Spleen (tissue), 11 donors: ENCODE results near the gene COL26A1. TPM values are rescaled to one million over a fixed set of nuclear protein-coding genes. Genes with fewer than 3 reads are reported as not detected.

Experiments
- DNase-seq: peaks from one replicate; pipeline ENCODE4 v3.0.0-alpha.2; 2020
- H3K27ac ChIP-seq, 8 donors: fragments of 200-600 bp; sonication (generic) in 7 of 8; 1 replicate in 4 of 8; 2 replicates in 4 of 8; pipeline versions ENCODE4 v1.5.0 to v1.8.0; 2016 to 2021; ENCODE audit warnings: inconsistent platforms in 4 of 8, mild to moderate bottlenecking in 4 of 8, moderate library complexity in 1 of 8
- H3K27me3 ChIP-seq, 7 donors: fragments of 200-600 bp; sonication (generic) in 6 of 7; replicated peaks in 1 of 7; 1 replicate in 4 of 7; 2 replicates in 3 of 7; pipeline versions ENCODE4 v1.5.0 to v1.8.0; 2016 to 2021; ENCODE audit warnings: inconsistent platforms in 3 of 7, mild to moderate bottlenecking in 1 of 7
- H3K36me3 ChIP-seq, 6 donors: fragments of 200-600 bp; sonication (generic) in 5 of 6; 1 replicate in 4 of 6; 2 replicates in 2 of 6; pipeline versions ENCODE4 v1.5.0 to v1.8.0; 2016 to 2021; ENCODE audit warnings: inconsistent platforms in 2 of 6
- H3K4me1 ChIP-seq, 6 donors: fragments of 200-600 bp; sonication (generic) in 5 of 6; 1 replicate in 3 of 6; 2 replicates in 3 of 6; pipeline versions ENCODE4 v1.5.0 to v1.8.0; 2016 to 2021; ENCODE audit warnings: inconsistent platforms in 3 of 6
- H3K4me3 ChIP-seq, 8 donors: fragments of 200-600 bp; sonication (generic) in 7 of 8; 1 replicate in 4 of 8; 2 replicates in 4 of 8; pipeline versions ENCODE4 v1.5.0 to v1.8.0; 2016 to 2021; ENCODE audit warnings: inconsistent platforms in 4 of 8, mild to moderate bottlenecking in 4 of 8, moderate library complexity in 2 of 8
- H3K9me3 ChIP-seq, 8 donors: fragments of 200-600 bp; sonication (generic) in 7 of 8; 1 replicate in 4 of 8; 2 replicates in 4 of 8; pipeline versions ENCODE4 v1.5.0 to v1.8.0; 2016 to 2021; ENCODE audit warnings: inconsistent platforms in 4 of 8
- CTCF ChIP-seq, 11 experiments: fragments of 200-600 bp in 7 of 11; fragments of 450-650 bp in 4 of 11; sonication (generic) in 4 of 11; IDR thresholded peaks in 8 of 11; conservative IDR thresholded peaks in 3 of 11; 1 replicate in 7 of 11; 2 replicates in 4 of 11; pipeline versions ENCODE4 v1.4.0 to v1.8.0; 2016 to 2021; ENCODE audit warnings: antibody characterized with exemption in 11 of 11, inconsistent platforms in 4 of 11, mild to moderate bottlenecking in 1 of 11
- POLR2A ChIP-seq, 3 donors: fragments of 450-650 bp; IDR thresholded peaks; one replicate each; pipeline ENCODE4 v1.5.1; 2017; ENCODE audit warnings: antibody characterized with exemption in 3 of 3, mild to moderate bottlenecking in 1 of 3
- POLR2AphosphoS5 ChIP-seq, 3 donors: sonication (generic); formaldehyde crosslinking; IDR thresholded peaks; one replicate each; pipeline ENCODE4 v1.5.1; 2017; ENCODE audit warnings: antibody characterized with exemption in 3 of 3
- WGBS, 5 donors: extraction: QIAGEN DNeasy Blood & Tissue Kit in 3 of 5; methylation state at CpG; one replicate each; pipeline versions ENCODE4 v1.1.5 to v1.1.7; 2013 to 2018; 5-methylcytosine and 5-hydroxymethylcytosine counted together
- intact Hi-C: fragments of 100-400 bp; cut with DNase I; formaldehyde crosslinking; loops from one replicate; pipeline ENCODE4 v1.15.0; 2023; ENCODE audit warnings: low total_unique reads
- polyA plus RNA-seq, 3 donors: library from polyadenylated mRNA; stranded (reverse); fragments of 200-250 nt; gene quantifications; one replicate each; pipeline ENCODE4 v1.2.1, GENCODE V29; 2013
- total RNA-seq, 7 donors: library from RNA; depleted of rRNA in 3 of 7; stranded (reverse); fragments of >200 nt in 3 of 7; fragmentation: NEBNext Ultra II Directional in 4 of 7; extraction: Animal tissue kit (Norgen Biotek cat#: 25700) in 4 of 7; gene quantifications; one replicate each; pipeline versions ENCODE4 v1.1.0 to v1.2.1, GENCODE V29; 2016 to 2021
- donor health status: healthy with polysubstance abuse.
- donor health status: DM: no; HTN: no; CAD: no; lungs with moderate emphysema.
- donor health status: DM: no; HTN: no; CAD: no.
- donor health status: Bipolar disorder and iron deficiency.
- donor health status: healthy.
- donor health status: DM: no; HTN: no; CAD: no.
- donor health status: DM: yes; HTN: yes; CAD: no.

Gene COL26A1
- total and polyA plus RNA-seq, 10 donors, result 0.15 to 0.32 (median 0.22) TPM; not detected in 4

GRCh38 chr7:101419831-101420230 is 57.2 kb downstream of the COL26A1 start:
- no peak for DNase-seq
- intact Hi-C loops, result no loop called here
- H3K9me3 ChIP-seq, result no peaks in the 10 kb centered on the region
- H3K4me1 ChIP-seq, result no peaks in the 10 kb centered on the region
- 91 to 100% (median 92%) methylated on average over 3 to 16 of the region's 16 CpGs for WGBS, 5 donors
- no peaks in the 10 kb centered on the region for H3K36me3 ChIP-seq
- peaks cover 0 to 38% (median 0%) of the 10 kb centered on the region in 7 donors for H3K27me3 ChIP-seq
- H3K4me3 ChIP-seq, result no peak overlapping the region
- TF ChIP-seq POLR2A (IDR thresholded peaks at IDR 0.05) (no peak), CTCF (IDR thresholded peaks at IDR 0.05 in 8 of 11, conservative IDR thresholded peaks at IDR 0.05 in 3 of 11) (no peak), POLR2AphosphoS5 (IDR thresholded peaks at IDR 0.05) (no peak)
- no peak overlapping the region for H3K27ac ChIP-seq

- DNase-seq, result no peak
- H3K27me3 ChIP-seq, result peaks cover 0 to 38% (median 0%) of the 10 kb centered on the region in 7 donors
- H3K4me1 ChIP-seq, result no peaks in the 10 kb centered on the region
- no peak overlapping the region for H3K4me3 ChIP-seq
- no peaks in the 10 kb centered on the region for H3K36me3 ChIP-seq
- H3K9me3 ChIP-seq, result no peaks in the 10 kb centered on the region
- no peak for TF ChIP-seq POLR2AphosphoS5 (IDR thresholded peaks at IDR 0.05)
- no peak for TF ChIP-seq POLR2A (IDR thresholded peaks at IDR 0.05)
- no peak overlapping the region for H3K27ac ChIP-seq
- WGBS, 5 donors, result 66 to 84% (median 80%) methylated on average over 4 to 5 of the region's 5 CpGs
- intact Hi-C loops, result no loop called here
Observed at GRCh38 chr7:101420436-101420835, 57.8 kb downstream of the COL26A1 start.

DNA sequence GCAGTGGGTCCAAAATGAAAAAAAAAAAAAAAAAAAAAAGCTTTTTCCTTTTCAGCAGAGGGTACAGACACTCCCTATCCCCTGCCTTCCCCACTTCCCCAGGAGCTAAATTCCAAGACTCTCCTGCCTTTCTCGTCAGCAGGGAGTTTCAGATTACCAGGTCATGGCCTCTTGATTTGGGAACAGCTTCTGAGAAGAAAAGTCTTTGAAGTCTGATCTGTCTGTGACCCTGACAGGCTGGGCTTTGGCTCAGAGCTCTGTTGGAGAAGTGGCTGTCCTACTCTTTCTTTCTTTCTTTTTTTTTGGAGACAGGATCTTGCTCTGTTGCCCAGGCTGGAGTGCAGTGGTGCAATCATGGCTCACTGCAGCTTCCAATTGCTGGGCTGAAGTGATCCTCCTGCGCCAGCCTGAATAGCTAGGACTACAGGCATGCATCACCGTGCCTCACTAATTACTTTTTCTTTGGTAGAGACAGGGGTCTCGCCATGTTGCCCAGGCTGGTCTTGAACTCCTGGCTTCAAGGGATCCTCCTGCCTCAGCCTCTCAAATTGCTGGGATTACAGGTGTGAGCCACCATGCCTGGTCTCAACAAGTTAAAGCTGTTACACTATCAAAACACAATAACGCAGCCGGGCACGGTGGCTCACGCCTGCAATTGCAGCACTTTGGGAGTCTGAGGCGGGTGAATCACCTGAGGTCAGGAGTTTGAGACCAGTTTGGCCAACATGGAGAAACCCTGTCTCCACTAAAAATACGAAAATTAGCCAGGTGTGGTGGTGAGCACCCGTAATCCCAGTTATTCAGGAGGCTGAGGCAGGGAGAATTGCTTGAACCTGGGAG is 59.9 kb downstream of the COL26A1 start:
- no peaks in the 10 kb centered on the region for H3K4me1 ChIP-seq
- peaks cover 0 to 38% (median 0%) of the 10 kb centered on the region in 7 donors for H3K27me3 ChIP-seq
- no peak overlapping the region for H3K4me3 ChIP-seq
- H3K9me3 ChIP-seq, result no peaks in the 10 kb centered on the region
- TF ChIP-seq CTCF (IDR thresholded peaks at IDR 0.05 in 8 of 11, conservative IDR thresholded peaks at IDR 0.05 in 3 of 11) (no peak), POLR2A (IDR thresholded peaks at IDR 0.05) (no peak), POLR2AphosphoS5 (IDR thresholded peaks at IDR 0.05) (no peak)
- H3K36me3 ChIP-seq, result no peaks in the 10 kb centered on the region
- no peak overlapping the region for H3K27ac ChIP-seq
- no peak for DNase-seq
- intact Hi-C loops, result no loop called here
- 82 to 93% (median 88%) methylated on average over 11 of the region's 11 CpGs for WGBS, 5 donors

GRCh38 chr7:101426303-101427011 is 63.8 kb downstream of the COL26A1 start:
- DNase-seq, result no peak
- no peak overlapping the region for H3K27ac ChIP-seq
- no peaks in the 10 kb centered on the region for H3K36me3 ChIP-seq
- no peak overlapping the region for H3K4me3 ChIP-seq
- peaks cover 0 to 22% (median 0%) of the 10 kb centered on the region in 7 donors for H3K27me3 ChIP-seq
- peaks cover 0 to 12% (median 0%) of the 10 kb centered on the region in 6 donors for H3K4me1 ChIP-seq
- H3K9me3 ChIP-seq, result no peaks in the 10 kb centered on the region
- intact Hi-C loops, result no loop called here
- 80 to 86% (median 84%) methylated on average over 10 of the region's 10 CpGs for WGBS, 5 donors
- TF ChIP-seq CTCF (IDR thresholded peaks at IDR 0.05 in 8 of 11, conservative IDR thresholded peaks at IDR 0.05 in 3 of 11) (no peak), POLR2A (IDR thresholded peaks at IDR 0.05) (no peak), POLR2AphosphoS5 (IDR thresholded peaks at IDR 0.05) (no peak)
